ENCODE data around the gene VGLL2. TPM values are rescaled to one million over a fixed set of nuclear protein-coding genes. Genes with fewer than 3 reads are reported as not detected.

Gene VGLL2
- not detected in 2 replicates for total RNA-seq

GRCh38 chr6:117265410-117266256 lies at the start of gene VGLL2:
TSS of gene VGLL2 (plus strand) at chr6:117265558. CDS start at chr6:117265764, 206 bp downstream.
- Mint-ChIP-seq H3K9me3 (no peaks in the 10 kb centered on the region), H3K4me1 (peaks cover 15% of the 10 kb centered on the region), H3K27me3 (peaks cover 58% of the 10 kb centered on the region), H3K4me3 (peak within 1 kb of the TSS; percentile 32), H3K36me3 (ENCODE audit: low read depth) (no peaks in the 10 kb centered on the region), H3K27ac (no peak within 1 kb of the TSS)
- DNase-seq (no peak), ATAC-seq (ENCODE audit: low read depth) (no peak)
- TF ChIP-seq CTCF (IDR thresholded peaks at IDR 0.05), result no peak
- ChIA-PET POLR2A (no interaction called here), CTCF (no interaction called here)
- intact Hi-C loops (cut with micrococcal nuclease), result no loop called here

- H3K4me1 Mint-ChIP-seq, result no peaks in the 10 kb centered on the region
- ChIA-PET POLR2A (no interaction called here), CTCF (no interaction called here)
- no peaks in the 10 kb centered on the region for H3K36me3 Mint-ChIP-seq (ENCODE audit: low read depth)
- DNase-seq, result no peak
- intact Hi-C loops (cut with micrococcal nuclease), result no loop called here
- no peak overlapping the region for H3K27ac Mint-ChIP-seq
- H3K4me3 Mint-ChIP-seq, result no peak overlapping the region
- TF ChIP-seq CTCF (IDR thresholded peaks at IDR 0.05), result no peak
- ATAC-seq (ENCODE audit: low read depth), result no peak
- H3K9me3 Mint-ChIP-seq, result no peaks in the 10 kb centered on the region
- no peaks in the 10 kb centered on the region for H3K27me3 Mint-ChIP-seq
These were observed 42.5 kb upstream of the VGLL2 start for GRCh38 chr6:117222861-117223260.

GRCh38 chr6:117226778-117227177 lies 38.6 kb upstream of the VGLL2 start:
- TF ChIP-seq CTCF (IDR thresholded peaks at IDR 0.05), result no peak
- H3K36me3 Mint-ChIP-seq (ENCODE audit: low read depth), result no peaks in the 10 kb centered on the region
- no peak overlapping the region for H3K27ac Mint-ChIP-seq
- POLR2A ChIA-PET, result no interaction called here
- DNase-seq (no peak), ATAC-seq (ENCODE audit: low read depth) (no peak)
- H3K4me1 Mint-ChIP-seq, result no peaks in the 10 kb centered on the region
- peaks cover 6% of the 10 kb centered on the region for H3K9me3 Mint-ChIP-seq
- intact Hi-C loops (cut with micrococcal nuclease), result no loop called here
- no peak overlapping the region for H3K4me3 Mint-ChIP-seq
- peaks cover 2% of the 10 kb centered on the region for H3K27me3 Mint-ChIP-seq
- CTCF ChIA-PET, result no interaction called here

- CTCF ChIA-PET, result no interaction called here
- intact Hi-C loops (cut with micrococcal nuclease), result no loop called here
- peaks cover 2% of the 10 kb centered on the region for H3K27me3 Mint-ChIP-seq
- ATAC-seq (ENCODE audit: low read depth), result no peak
- H3K4me3 Mint-ChIP-seq, result no peak overlapping the region
- peaks cover 6% of the 10 kb centered on the region for H3K9me3 Mint-ChIP-seq
- POLR2A ChIA-PET, result no interaction called here
- H3K4me1 Mint-ChIP-seq, result no peaks in the 10 kb centered on the region
- no peak for TF ChIP-seq CTCF (IDR thresholded peaks at IDR 0.05)
- no peak for DNase-seq
- no peak overlapping the region for H3K27ac Mint-ChIP-seq
- no peaks in the 10 kb centered on the region for H3K36me3 Mint-ChIP-seq (ENCODE audit: low read depth)
These were observed 38.0 kb upstream of the VGLL2 start for GRCh38 chr6:117227245-117227962.

- no peak for ATAC-seq (ENCODE audit: low read depth)
- TF ChIP-seq CTCF (IDR thresholded peaks at IDR 0.05), result no peak
- Mint-ChIP-seq H3K9me3 (peaks cover 6% of the 10 kb centered on the region), H3K4me1 (no peaks in the 10 kb centered on the region), H3K27ac (no peak overlapping the region), H3K4me3 (no peak overlapping the region), H3K27me3 (peaks cover 2% of the 10 kb centered on the region), H3K36me3 (ENCODE audit: low read depth) (no peaks in the 10 kb centered on the region)
- POLR2A ChIA-PET, result no interaction called here
- no peak for DNase-seq
- CTCF ChIA-PET, result no interaction called here
- intact Hi-C loops (cut with micrococcal nuclease), result no loop called here
These were observed 37.2 kb upstream of the VGLL2 start for GRCh38 chr6:117228202-117228601.

Measured in activated B cell treated with CpG ODN at 0.5 μM for 24 hours (primary cell).